T-helper 17 cell (primary cell): Measurements from ENCODE around the gene AGTRAP. TPM values are rescaled to one million over a fixed set of nuclear protein-coding genes. Genes with fewer than 3 reads are reported as not detected.

Experiments used
- ATAC-seq: fragments of 150-1000 bp; cut with Tn5 transposase; 2 replicates; pipeline ENCODE4 v1.10.0; 2021; ENCODE audit warnings: mild to moderate bottlenecking, moderate library complexity
- DNase-seq, 3 donors: peaks; one replicate each; pipeline versions ENCODE4 v3.0.0 to v3.0.0-alpha.2; 2020 to 2021
- H3K9me3 ChIP-seq: one replicate; pipeline ENCODE4 v1.7.0; 2013; ENCODE audit warnings: low read length, mild to moderate bottlenecking; ENCODE audit not compliant: control insufficient read depth, poor library complexity, severe bottlenecking
- H3K27ac Mint-ChIP-seq: one replicate; pipeline ENCODE4 v1.8.0; 2022; ENCODE audit warnings: mild to moderate bottlenecking, moderate library complexity, mixed read lengths
- H3K27me3 Mint-ChIP-seq: one replicate; pipeline ENCODE4 v1.8.0; 2022; ENCODE audit warnings: mixed read lengths
- H3K36me3 Mint-ChIP-seq: one replicate; pipeline ENCODE4 v1.8.0; 2022; ENCODE audit warnings: low read depth, mixed read lengths
- H3K4me1 Mint-ChIP-seq: one replicate; pipeline ENCODE4 v1.8.0; 2022; ENCODE audit warnings: mild to moderate bottlenecking, mixed read lengths
- H3K4me3 Mint-ChIP-seq: one replicate; pipeline ENCODE4 v1.8.0; 2022; ENCODE audit warnings: mild to moderate bottlenecking, moderate library complexity, mixed read lengths
- total RNA-seq, 4 donors: library from RNA in 2 of 4; stranded (reverse) in 2 of 4; gene quantifications; one replicate each; pipeline ENCODE4 v1.2.3 and lab custom pipeline; 2022 to 2026

AGTRAP gene
- total RNA-seq, 2 donors from 2014 or later = 19.2 to 22.5 TPM

GRCh38 chr1:11701551-11701961, 34.4 kb upstream of the AGTRAP start:
- H3K9me3 ChIP-seq = no peaks in the 10 kb centered on the region
- H3K36me3 Mint-ChIP-seq = no peaks in the 10 kb centered on the region
- no peak for ATAC-seq
- no peak overlapping the region for H3K27ac Mint-ChIP-seq
- H3K27me3 Mint-ChIP-seq = peaks cover 15% of the 10 kb centered on the region
- no peak overlapping the region for H3K4me3 Mint-ChIP-seq
- DNase-seq = no peak
- no peaks in the 10 kb centered on the region for H3K4me1 Mint-ChIP-seq

DNA sequence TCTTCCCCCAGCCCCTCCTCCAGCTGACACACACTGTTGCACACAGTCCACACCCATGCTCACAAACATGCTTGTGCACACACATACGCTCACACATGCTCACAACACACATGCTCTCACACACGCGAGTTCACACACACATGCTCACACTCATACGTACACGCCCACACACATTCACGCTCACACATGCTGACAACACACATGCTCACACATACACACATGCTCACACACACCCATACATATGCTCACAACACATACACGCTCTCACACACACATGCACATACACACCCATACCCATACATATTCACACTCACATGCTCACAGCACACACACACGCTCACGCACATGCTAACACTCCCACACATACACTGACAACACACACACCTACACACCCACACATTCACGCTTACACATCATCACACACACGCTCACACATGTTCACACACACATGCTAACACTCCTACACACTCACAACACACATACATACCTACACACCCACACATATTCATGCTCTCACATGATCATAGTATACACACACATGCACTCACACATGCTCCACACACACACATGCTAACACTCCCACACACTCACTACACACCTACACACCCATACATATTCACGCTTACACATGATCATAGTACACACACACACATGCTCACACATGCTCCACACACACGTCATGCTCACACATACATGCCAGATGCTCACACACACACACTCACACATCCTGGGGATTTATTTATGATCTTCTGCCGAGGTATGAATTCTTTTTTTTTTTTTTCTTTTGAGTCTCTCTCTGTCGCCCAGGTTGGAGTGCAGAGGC, 33.7 kb upstream of the AGTRAP start:
- no peaks in the 10 kb centered on the region for H3K36me3 Mint-ChIP-seq
- no peak for ATAC-seq
- no peak overlapping the region for H3K4me3 Mint-ChIP-seq
- no peak overlapping the region for H3K27ac Mint-ChIP-seq
- H3K4me1 Mint-ChIP-seq = no peaks in the 10 kb centered on the region
- H3K27me3 Mint-ChIP-seq = peaks cover 15% of the 10 kb centered on the region
- no peak for DNase-seq
- no peaks in the 10 kb centered on the region for H3K9me3 ChIP-seq

GRCh38 chr1:11703357-11704193, 32.4 kb upstream of the AGTRAP start:
- H3K4me3 Mint-ChIP-seq = no peak overlapping the region
- no peak for DNase-seq
- no peaks in the 10 kb centered on the region for H3K36me3 Mint-ChIP-seq
- no peaks in the 10 kb centered on the region for H3K4me1 Mint-ChIP-seq
- ATAC-seq = no peak
- H3K9me3 ChIP-seq = no peaks in the 10 kb centered on the region
- H3K27ac Mint-ChIP-seq = no peak overlapping the region
- peaks cover 15% of the 10 kb centered on the region for H3K27me3 Mint-ChIP-seq

DNA sequence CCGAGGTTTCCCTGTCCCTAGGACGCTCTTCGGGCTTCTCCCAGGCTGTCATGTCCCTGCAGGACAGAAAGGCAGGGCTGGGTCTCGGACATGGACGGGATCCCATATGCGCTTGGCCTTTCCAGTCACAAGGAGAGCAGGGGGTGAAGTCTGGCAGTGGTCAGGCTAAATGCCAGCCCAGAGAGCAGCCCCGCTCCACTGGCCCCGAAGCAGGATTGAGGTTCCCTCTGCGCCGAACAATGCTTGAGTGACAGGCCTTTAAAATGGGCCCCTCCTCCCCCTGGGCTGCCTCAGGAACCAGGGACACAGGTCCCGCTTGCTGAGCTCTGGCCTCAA, 31.8 kb upstream of the AGTRAP start:
- Mint-ChIP-seq H3K4me3 (no peak overlapping the region), H3K27me3 (peaks cover 17% of the 10 kb centered on the region), H3K36me3 (no peaks in the 10 kb centered on the region), H3K4me1 (no peaks in the 10 kb centered on the region), H3K27ac (no peak overlapping the region)
- ATAC-seq (no peak), DNase-seq (no peak)
- no peaks in the 10 kb centered on the region for H3K9me3 ChIP-seq

- Mint-ChIP-seq H3K27me3 (peaks cover 22% of the 10 kb centered on the region), H3K4me1 (no peaks in the 10 kb centered on the region)
Measured at GRCh38 chr1:11704691-11705475, 31.1 kb upstream of the AGTRAP start.

DNA sequence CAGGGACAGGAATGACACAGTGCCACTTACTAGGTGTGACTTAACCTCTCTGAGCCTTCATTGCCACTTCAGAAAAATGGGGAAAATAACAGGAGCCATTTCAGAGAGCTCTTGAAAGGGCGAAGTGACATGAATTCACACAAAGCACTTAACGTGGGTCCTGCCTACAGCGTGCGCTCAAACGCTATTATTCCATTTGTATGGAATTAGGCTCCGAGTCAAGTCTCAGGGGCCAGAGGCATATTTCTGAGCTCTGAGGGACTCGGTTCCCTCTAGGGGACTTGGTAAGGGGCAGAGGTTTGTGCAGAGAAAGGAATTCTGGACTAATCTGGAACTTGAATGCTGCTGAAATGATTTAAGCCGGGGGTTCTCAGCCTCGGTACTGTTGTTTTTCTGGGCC, 30.3 kb upstream of the AGTRAP start:
- Mint-ChIP-seq H3K4me1 (no peaks in the 10 kb centered on the region), H3K36me3 (no peaks in the 10 kb centered on the region), H3K27ac (no peak overlapping the region), H3K4me3 (no peak overlapping the region), H3K27me3 (peaks cover 22% of the 10 kb centered on the region)
- no peaks in the 10 kb centered on the region for H3K9me3 ChIP-seq
- ATAC-seq (no peak), DNase-seq (no peak)

More at GRCh38 chr1:11704691-11705475, 31.1 kb upstream of the AGTRAP start:
- DNase-seq (no peak), ATAC-seq (no peak)
- H3K27ac Mint-ChIP-seq = no peak overlapping the region
- H3K36me3 Mint-ChIP-seq = no peaks in the 10 kb centered on the region
- H3K4me3 Mint-ChIP-seq = no peak overlapping the region
- H3K9me3 ChIP-seq = no peaks in the 10 kb centered on the region

DNA sequence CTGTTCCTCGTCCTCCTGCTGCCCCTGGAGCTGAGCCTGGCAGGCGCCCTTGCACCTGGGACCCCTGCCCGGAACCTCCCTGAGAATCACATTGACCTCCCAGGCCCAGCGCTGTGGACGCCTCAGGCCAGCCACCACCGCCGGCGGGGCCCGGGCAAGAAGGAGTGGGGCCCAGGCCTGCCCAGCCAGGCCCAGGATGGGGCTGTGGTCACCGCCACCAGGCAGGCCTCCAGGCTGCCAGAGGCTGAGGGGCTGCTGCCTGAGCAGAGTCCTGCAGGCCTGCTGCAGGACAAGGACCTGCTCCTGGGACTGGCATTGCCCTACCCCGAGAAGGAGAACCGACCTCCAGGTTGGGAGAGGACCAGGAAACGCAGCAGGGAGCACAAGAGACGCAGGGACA, 29.6 kb upstream of the AGTRAP start:
- no peak overlapping the region for H3K27ac Mint-ChIP-seq
- H3K36me3 Mint-ChIP-seq = no peaks in the 10 kb centered on the region
- no peak overlapping the region for H3K4me3 Mint-ChIP-seq
- ATAC-seq = no peak
- peaks cover 22% of the 10 kb centered on the region for H3K27me3 Mint-ChIP-seq
- DNase-seq = no peak
- no peaks in the 10 kb centered on the region for H3K9me3 ChIP-seq
- H3K4me1 Mint-ChIP-seq = no peaks in the 10 kb centered on the region

- DNase-seq = no peak
- Mint-ChIP-seq H3K36me3 (no peaks in the 10 kb centered on the region), H3K4me3 (no peak overlapping the region), H3K4me1 (no peaks in the 10 kb centered on the region), H3K27me3 (peaks cover 22% of the 10 kb centered on the region), H3K27ac (no peak overlapping the region)
- H3K9me3 ChIP-seq = no peaks in the 10 kb centered on the region
- ATAC-seq = no peak
Measured at GRCh38 chr1:11707621-11708276, 28.2 kb upstream of the AGTRAP start.

DNA sequence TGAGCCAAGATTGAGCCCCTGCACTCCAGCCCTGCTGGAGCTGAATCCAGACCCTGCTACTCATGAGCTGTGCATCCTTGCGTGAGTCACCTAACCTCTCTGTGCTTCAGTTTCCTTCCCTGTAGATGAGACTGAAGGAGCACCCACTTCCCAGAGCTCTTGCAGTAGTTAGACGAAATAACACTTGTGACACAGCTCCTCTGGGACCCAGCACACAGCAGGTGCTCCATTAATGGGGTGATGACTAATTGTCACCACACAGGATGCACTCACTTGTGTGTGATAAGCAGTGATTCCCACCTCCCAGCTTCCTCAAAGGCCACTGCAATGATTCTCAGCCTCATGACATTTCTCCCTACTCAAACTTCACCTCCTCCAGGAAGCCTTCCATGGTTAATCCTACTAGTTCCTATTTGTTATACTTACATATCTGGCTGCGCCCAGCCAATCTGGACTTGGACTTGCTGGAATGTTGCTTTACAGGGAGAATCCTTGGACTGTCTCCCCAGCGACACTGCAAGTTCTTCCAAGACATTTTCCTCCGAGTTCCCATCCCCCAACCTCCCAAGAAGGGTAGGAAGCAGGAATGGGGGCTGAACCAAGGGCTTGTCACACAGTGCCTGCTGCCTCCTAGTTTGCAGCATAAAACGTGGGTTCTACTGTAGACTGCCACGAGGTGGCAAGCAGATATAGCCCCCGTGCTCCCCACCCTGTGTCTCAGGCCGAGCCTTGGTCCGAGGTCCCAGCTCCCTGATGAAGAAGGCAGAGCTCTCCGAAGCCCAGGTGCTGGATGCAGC, 27.2 kb upstream of the AGTRAP start:
- H3K9me3 ChIP-seq = no peaks in the 10 kb centered on the region
- Mint-ChIP-seq H3K36me3 (no peaks in the 10 kb centered on the region), H3K27me3 (peaks cover 22% of the 10 kb centered on the region), H3K4me1 (no peaks in the 10 kb centered on the region), H3K27ac (no peak overlapping the region), H3K4me3 (no peak overlapping the region)
- ATAC-seq (no peak), DNase-seq (no peak)

GRCh38 chr1:11711490-11711889, 24.4 kb upstream of the AGTRAP start:
- H3K9me3 ChIP-seq = no peaks in the 10 kb centered on the region
- DNase-seq = no peak
- H3K27ac Mint-ChIP-seq = no peak overlapping the region
- ATAC-seq = no peak
- no peaks in the 10 kb centered on the region for H3K4me1 Mint-ChIP-seq
- H3K36me3 Mint-ChIP-seq = no peaks in the 10 kb centered on the region
- H3K27me3 Mint-ChIP-seq = peaks cover 16% of the 10 kb centered on the region
- no peak overlapping the region for H3K4me3 Mint-ChIP-seq

DNA sequence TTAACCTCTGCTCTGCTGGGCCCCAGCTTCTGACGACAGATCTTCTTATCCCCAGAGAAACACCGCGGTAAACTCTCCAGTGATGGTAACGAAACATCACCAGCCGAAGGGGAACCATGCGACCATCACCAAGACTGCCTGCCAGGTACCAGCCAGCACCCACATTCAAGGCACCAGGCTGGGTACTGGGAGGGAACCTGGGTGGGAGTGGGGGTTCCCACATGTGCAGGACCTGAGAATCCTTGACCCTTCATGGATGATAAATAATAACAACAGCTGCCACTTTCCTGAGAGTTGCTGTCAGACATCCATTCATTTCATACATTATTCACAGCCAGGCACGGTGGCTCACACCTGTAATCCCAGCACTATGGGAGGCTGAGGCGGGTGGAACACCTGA, 23.7 kb upstream of the AGTRAP start:
- DNase-seq = no peak
- no peak for ATAC-seq
- Mint-ChIP-seq H3K27me3 (peaks cover 16% of the 10 kb centered on the region), H3K27ac (no peak overlapping the region), H3K4me1 (no peaks in the 10 kb centered on the region), H3K4me3 (no peak overlapping the region), H3K36me3 (no peaks in the 10 kb centered on the region)
- H3K9me3 ChIP-seq = no peaks in the 10 kb centered on the region

DNA sequence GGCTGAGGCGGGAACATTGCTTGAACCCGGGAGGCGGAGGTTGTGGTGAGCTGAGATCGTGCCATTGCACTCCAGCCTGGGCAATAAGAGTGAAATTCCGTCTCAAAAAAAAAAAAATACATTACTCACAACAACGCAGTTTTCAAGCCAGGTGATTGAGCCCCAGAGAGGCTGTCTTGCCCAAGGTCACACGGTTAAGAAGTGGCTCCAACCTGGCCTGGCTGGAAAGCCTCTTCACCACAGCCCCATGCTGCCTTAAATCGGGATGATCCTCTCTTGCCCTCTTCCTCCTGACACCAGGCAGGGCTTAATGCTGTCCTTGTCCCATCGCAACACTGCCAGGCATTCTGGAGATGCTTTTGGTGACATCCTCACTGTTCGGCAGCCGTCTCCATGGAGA, 22.8 kb upstream of the AGTRAP start:
- Mint-ChIP-seq H3K4me1 (no peaks in the 10 kb centered on the region), H3K4me3 (no peak overlapping the region), H3K27ac (no peak overlapping the region), H3K36me3 (no peaks in the 10 kb centered on the region), H3K27me3 (peaks cover 16% of the 10 kb centered on the region)
- no peaks in the 10 kb centered on the region for H3K9me3 ChIP-seq
- no peak for DNase-seq
- no peak for ATAC-seq
